Right forelimb (tissue), 1 donor: ENCODE results near the gene NDUFAF7.
A peak's percentile ranks its signal among the peaks of the same experiment; 100 is the strongest.
"Not testable (repeated sequence)": the region's sequence is repeated elsewhere in the genome, so short reads cannot be mapped to it uniquely, and the experiment has no call there.

Source experiments
- DNase-seq: peaks from one replicate; pipeline ENCODE4 v3.0.0-alpha.2; 2018

Gene NDUFAF7

GRCh38 chr2:37231241-37232130, at the start of gene NDUFAF7, which contains the start of gene CEBPZ:
TSS of gene NDUFAF7 (plus strand) at chr2:37231658. CDS start at chr2:37231706, 48 bp downstream.
TSS of gene CEBPZ (minus strand) at chr2:37231596. CDS start at chr2:37231567, 29 bp downstream.
- DNase-seq: peak; percentile 94

DNA sequence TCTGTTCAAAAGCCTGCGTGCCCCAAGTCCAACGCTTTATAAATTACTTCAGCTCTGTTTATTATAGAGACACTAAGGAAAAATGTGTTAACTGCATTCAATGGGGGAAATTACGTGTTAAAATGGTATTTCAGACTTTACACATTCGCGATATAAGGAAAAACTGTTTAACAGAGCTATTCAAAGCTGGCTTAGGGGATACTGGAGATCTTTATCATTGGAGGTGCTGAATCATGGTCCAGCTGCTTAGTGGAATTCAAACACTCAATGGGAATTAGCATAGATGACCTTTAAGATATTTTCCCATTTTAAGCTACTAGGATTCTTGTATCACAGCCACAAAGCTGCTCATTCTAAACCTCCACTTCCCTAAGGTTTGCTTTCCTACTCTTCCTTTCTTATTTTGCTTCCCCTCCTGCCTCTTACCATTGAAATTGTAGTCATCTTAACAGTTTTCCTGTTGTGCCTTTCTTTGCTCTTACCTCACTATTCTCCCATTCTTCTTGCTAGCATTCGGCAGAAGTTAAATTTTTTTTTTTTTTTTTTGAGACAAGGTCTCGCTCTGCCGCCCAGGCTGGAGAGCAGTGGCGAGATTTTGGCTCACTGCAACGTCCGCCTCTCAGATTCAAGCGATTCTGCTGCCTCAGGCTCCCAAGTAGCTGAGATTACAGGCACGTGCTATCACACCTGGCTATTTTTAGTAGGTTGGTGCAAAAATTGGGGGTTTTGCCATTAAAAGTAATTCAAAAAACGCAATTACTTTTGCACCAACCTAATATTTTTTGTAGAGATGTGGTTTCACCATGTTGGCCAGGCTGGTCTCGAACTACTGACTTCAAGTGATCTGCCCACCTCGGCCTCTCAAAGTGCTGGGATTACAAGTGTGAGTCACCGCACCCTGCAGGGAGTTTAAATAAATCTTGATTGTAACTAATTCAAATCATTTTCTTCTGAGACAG, 49.5 kb upstream of the NDUFAF7 start:
- no peak for DNase-seq

GRCh38 chr2:37188570-37188969, 42.9 kb upstream of the NDUFAF7 start, which contains the start of gene SULT6B1:
TSS of gene SULT6B1 (minus strand) at chr2:37188670. CDS start at chr2:37188640, 30 bp downstream.
- DNase-seq: no peak

DNA sequence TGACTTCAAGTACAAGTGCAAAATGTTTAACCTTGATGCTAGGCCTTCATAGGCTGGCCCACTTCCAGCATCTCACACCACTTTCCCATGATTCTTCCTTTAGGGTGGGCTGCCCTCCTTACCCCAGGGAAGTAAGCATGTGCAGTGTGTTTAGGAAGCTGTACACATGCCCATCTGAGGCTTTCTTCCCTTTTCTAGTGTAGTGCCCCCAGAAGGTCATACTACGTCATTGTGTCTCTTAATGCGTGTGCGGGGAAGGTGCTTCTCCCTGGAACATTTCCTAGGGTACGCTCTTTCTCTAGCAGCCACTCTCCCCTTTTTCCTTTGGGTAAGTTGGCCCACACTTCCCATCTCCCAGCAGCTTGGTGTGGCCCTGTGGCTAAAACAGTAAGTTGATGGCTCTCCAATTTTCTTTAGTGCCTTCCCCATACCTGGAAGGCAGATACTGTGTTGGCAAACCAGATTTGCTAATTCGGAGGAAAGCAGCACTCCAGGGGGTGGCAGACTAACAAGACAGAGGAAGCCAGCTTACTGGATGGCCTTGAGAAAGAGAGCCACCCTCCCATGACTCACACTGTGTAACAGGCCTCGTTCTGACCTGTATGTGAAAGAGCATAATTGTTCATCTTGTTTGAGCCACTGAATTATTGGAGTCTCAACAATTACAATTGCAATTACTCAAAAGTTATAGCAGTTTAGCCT, 41.9 kb upstream of the NDUFAF7 start:
- no peak for DNase-seq

GRCh38 chr2:37190290-37190689, 41.2 kb upstream of the NDUFAF7 start:
- no peak for DNase-seq

DNA sequence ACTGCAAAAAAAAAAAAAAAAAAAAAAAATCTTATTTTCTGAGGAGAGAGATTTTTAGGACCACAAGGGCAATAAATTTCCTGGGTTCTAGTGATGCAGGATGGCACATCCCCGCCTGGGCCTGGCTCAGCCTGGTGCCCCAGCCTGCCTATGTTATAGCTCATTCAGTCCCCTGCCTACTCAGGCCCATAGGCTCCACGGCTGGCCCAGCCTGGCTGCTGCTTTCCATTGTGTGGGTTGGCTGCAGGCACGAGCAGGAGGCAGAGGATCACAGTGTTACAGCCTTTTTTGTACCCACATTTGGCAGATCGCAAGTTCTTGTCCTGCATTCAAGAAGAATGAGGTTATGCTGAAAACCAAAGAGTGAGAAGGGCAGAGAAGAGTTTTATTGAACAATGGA, 40.2 kb upstream of the NDUFAF7 start:
- DNase-seq: no peak

DNA sequence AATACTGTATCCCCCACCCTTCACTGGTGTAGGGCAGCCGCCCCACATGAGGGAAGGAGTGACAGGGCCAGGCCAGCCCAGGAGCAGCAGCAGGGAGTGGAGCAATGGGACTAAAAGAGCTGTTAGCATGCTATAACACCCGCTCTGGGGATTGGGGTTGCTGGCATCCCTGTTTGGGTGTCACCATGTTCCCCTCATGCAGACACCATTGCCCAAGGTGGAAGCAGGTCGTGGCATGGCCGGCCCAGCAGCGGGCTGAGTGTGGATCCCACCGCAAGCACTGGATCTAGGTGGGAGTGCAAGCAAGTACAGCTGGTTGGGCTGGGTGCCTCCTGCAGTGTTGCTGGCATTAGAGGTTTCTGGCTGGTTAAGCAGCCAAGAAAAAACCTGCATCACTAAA, 39.7 kb upstream of the NDUFAF7 start:
- no peak for DNase-seq

- DNase-seq: no peak
Measured at GRCh38 chr2:37192551-37192950, 38.9 kb upstream of the NDUFAF7 start.

DNA sequence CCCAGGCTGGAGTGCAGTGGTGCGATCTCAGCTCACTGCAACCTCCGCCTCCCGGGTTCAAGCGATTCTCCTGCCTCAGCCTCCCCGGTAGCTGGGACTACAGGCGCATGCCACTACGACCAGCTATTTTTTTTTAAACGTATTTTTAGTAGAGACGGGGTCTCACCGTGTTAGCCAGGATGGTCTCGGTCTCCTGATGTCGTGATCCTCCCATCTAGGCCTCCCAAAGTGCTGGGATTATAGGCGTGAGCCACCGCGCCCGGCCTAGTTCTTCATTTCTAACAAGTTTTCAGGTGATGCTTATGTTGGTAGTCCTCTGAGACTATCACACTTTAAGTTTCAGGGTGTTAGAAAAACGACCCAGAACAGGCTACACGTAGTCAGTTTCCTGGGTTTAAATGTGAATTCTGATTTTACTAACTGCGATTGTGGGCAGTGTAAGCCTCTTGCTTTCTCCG, 35.6 kb upstream of the NDUFAF7 start:
- not testable (repeated sequence) for DNase-seq

- DNase-seq: peak; percentile 91
Measured at GRCh38 chr2:37196320-37197195, 34.9 kb upstream of the NDUFAF7 start, which contains the start of gene CEBPZOS. TSS of gene CEBPZOS (plus strand) at chr2:37196496. CDS start at chr2:37199705, 3,209 bp downstream.

- no peak for DNase-seq
Measured at GRCh38 chr2:37198681-37199065, 32.8 kb upstream of the NDUFAF7 start.

DNA sequence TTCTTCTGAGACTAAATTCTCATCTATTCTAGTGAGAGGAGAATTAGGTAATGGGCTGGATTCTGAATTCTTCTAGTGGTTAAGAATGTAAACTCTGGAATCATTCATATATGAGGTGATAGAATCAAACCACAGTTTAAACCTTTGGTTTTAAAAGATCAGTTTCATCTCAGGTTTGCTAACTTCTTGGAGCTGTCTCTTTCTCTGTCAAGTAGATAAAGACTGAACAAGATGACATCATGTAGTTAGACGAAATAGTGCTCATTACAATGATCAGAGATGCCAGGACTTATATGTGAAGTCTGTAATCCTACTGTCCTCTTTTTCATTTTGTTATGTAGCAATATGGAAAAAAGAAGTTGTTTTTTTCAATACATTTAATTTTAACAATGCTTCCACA, 30.2 kb upstream of the NDUFAF7 start:
- no peak for DNase-seq

GRCh38 chr2:37201766-37202165, 29.7 kb upstream of the NDUFAF7 start:
- no peak for DNase-seq

- no peak for DNase-seq
Measured at GRCh38 chr2:37203708-37204107, 27.8 kb upstream of the NDUFAF7 start.

GRCh38 chr2:37205071-37205661, 26.3 kb upstream of the NDUFAF7 start:
- DNase-seq: not testable (repeated sequence)

- DNase-seq: no peak
Measured at GRCh38 chr2:37205689-37206341, 25.6 kb upstream of the NDUFAF7 start.

- DNase-seq: not testable (repeated sequence)
Measured at GRCh38 chr2:37206760-37207159, 24.7 kb upstream of the NDUFAF7 start.

DNA sequence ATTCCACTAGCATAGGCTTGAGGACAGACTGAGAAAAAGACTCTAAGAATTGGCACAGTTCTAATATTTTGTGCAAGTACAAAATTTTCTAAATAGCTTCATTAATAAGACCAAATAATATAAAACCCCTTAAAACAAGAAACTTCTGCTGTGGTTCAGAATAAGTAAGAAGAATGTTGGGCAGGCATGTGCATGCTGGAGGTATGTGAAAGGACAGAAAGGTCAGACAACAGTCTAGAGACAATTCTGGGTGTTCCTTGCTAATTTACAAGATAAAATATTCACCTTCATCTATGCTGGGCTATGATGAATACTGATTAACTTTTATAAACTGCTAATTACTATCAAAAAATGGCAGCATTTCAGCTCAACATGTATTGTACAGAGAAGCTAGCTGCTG, 20.2 kb upstream of the NDUFAF7 start:
- no peak for DNase-seq

GRCh38 chr2:37211939-37212338, 19.5 kb upstream of the NDUFAF7 start:
- no peak for DNase-seq

DNA sequence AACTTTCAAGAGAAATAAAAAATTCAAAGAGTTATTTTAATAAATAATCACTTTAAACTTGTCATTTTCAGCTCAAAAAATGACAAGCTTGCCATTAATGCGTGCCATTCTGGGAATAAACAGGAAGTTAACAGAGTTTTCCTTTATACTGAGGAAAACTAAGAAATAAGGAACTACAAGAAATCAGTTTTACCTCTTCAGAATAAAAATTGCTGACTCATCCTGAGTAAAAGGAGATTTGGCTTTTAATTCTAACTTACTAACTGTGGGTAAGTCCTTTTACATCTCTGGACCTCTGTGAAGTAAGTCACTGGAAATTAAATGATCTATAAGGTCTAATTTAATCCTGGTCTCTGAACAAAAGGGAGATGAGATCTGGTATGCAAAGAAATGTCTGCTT, 16.2 kb upstream of the NDUFAF7 start:
- DNase-seq: no peak
